Testis (tissue), 3 donors: ENCODE measurements around the gene RFX1. TPM values are rescaled to one million over a fixed set of nuclear protein-coding genes. Genes with fewer than 3 reads are reported as not detected.

Experiments
- DNase-seq: peaks from one replicate; pipeline ENCODE4 v3.0.0-alpha.2; 2019
- H3K27ac ChIP-seq, 2 donors: fragments of 200-600 bp; sonication (generic); one replicate each; pipeline ENCODE4 v1.5.1; 2019
- H3K27me3 ChIP-seq: fragments of 200-600 bp; sonication (generic); one replicate; pipeline ENCODE4 v1.5.1; 2019
- H3K36me3 ChIP-seq: fragments of 200-600 bp; sonication (generic); one replicate; pipeline ENCODE4 v1.5.1; 2017; ENCODE audit warnings: low read depth; ENCODE audit errors: missing control alignments
- H3K4me1 ChIP-seq: fragments of 200-600 bp; sonication (generic); one replicate; pipeline ENCODE4 v1.5.1; 2019
- H3K4me3 ChIP-seq, 2 donors: fragments of 200-600 bp; sonication (generic); one replicate each; pipeline ENCODE4 v1.5.1; 2017 to 2019
- H3K9me3 ChIP-seq: fragments of 200-600 bp; sonication (generic); one replicate; pipeline ENCODE4 v1.5.1; 2017
- POLR2A ChIP-seq: fragments of 450-650 bp; IDR thresholded peaks from one replicate; pipeline ENCODE4 v1.6.1; 2017; ENCODE audit warnings: antibody characterized with exemption, mild to moderate bottlenecking, moderate library complexity
- WGBS, 2 donors: methylation state at CpG; one replicate each; pipeline ENCODE4 v1.1.5; 2018; 5-methylcytosine and 5-hydroxymethylcytosine counted together
- intact Hi-C: fragments of 100-400 bp; cut with DNase I; formaldehyde crosslinking; loops from one replicate; pipeline ENCODE4 v1.15.1; 2023; ENCODE audit warnings: low total_unique reads
- polyA plus RNA-seq: library from polyadenylated mRNA; stranded (reverse); fragments of 350-450 nt; fragmentation: Illumina TruSeq; extraction: RNeasy Lipid Tissue Mini Kit (QIAGEN cat#74804); gene quantifications from one replicate; pipeline ENCODE4 v1.2.3, GENCODE V29; 2014; ENCODE audit warnings: low read depth, low replicate concordance; ENCODE audit not compliant: insufficient read depth
- total RNA-seq, 2 donors: library from RNA; depleted of rRNA; stranded (reverse); fragments of >200 nt; gene quantifications; one replicate each; pipeline ENCODE4 v1.2.3, GENCODE V29; 2016
- TF ChIP-seq, protein P1 (sequence below), 3 experiments: fragments of 450-650 bp in 2 of 3; fragments of 200-600 bp in 1 of 3; sonication (generic) in 1 of 3; IDR thresholded peaks; one replicate each; pipeline ENCODE4 v1.5.1; 2016 to 2019; ENCODE audit warnings: antibody characterized with exemption in 3 of 3, mild to moderate bottlenecking in 2 of 3, moderate library complexity in 1 of 3

Gene RFX1
- total and polyA plus RNA-seq, 3 donors from 2014 or later: 18.3 to 40.9 (median 24.2) TPM

DNA sequence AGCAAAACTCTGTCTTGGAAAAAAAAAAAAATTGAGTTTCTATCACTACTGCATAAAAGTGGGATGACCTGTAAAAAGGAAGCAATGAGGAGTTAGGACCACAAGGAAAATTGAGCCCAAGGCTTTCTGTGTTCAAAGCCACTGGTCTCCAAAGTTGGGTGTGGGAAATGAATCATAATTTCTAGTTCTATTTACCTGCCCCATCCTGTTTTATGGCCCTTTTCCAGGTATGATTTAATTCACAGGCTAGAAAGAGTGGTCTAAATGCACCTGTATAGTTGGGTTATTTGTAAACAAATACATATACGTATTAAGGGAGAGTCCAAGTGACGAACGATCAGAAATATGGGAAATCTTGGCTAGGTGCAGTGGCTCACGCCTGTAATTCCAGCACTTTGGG, 59.7 kb downstream of the RFX1 start:
- intact Hi-C loops: no loop called here
- TF ChIP-seq, protein P1, sequence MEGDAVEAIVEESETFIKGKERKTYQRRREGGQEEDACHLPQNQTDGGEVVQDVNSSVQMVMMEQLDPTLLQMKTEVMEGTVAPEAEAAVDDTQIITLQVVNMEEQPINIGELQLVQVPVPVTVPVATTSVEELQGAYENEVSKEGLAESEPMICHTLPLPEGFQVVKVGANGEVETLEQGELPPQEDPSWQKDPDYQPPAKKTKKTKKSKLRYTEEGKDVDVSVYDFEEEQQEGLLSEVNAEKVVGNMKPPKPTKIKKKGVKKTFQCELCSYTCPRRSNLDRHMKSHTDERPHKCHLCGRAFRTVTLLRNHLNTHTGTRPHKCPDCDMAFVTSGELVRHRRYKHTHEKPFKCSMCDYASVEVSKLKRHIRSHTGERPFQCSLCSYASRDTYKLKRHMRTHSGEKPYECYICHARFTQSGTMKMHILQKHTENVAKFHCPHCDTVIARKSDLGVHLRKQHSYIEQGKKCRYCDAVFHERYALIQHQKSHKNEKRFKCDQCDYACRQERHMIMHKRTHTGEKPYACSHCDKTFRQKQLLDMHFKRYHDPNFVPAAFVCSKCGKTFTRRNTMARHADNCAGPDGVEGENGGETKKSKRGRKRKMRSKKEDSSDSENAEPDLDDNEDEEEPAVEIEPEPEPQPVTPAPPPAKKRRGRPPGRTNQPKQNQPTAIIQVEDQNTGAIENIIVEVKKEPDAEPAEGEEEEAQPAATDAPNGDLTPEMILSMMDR (IDR thresholded peaks at IDR 0.05): no peak
- TF ChIP-seq POLR2A: no peak
- H3K4me3 ChIP-seq: no peak overlapping the region
- no peak for DNase-seq
- WGBS, 2 donors: 89 to 94% methylated on average over 4 of the region's 4 CpGs
- H3K27ac ChIP-seq: no peak overlapping the region
- no peaks in the 10 kb centered on the region for H3K36me3 ChIP-seq
- H3K27me3 ChIP-seq: no peaks in the 10 kb centered on the region
- H3K9me3 ChIP-seq: no peaks in the 10 kb centered on the region
- H3K4me1 ChIP-seq: no peaks in the 10 kb centered on the region

DNA sequence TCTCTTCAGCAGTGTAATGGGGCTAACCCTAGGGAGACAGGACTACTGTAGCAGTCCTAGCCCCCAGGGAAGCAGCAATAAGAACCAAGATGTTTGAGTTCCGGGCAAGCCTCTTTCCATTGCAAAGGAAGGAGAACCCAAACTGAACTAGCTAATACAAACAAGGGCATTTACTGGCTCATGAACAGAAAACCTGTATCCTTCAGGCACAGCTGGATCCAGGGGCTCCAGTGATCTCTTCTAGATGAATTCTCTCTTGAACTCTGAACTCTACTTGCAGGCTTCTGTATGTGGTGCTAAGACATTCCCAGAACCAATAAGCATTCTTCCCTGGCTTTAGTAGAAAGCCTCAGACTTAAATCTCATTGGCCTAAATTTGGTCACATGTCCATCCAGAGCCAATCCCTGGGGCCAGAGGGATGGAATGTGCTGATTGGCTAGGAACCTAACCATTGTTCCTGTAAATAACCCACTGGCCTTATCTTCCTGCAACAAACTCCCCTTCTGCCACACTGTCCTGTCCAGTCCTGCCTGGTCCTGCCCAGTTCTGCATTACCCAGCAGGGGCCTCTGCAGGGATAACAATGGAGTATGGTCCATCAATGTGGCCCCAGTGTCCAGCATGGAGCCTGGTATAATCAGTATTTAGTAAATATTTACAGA, 64.0 kb downstream of the RFX1 start:
- intact Hi-C loops: no loop called here
- Histone ChIP-seq H3K9me3 (no peaks in the 10 kb centered on the region), H3K4me1 (peaks cover 4% of the 10 kb centered on the region), H3K27ac (no peak overlapping the region), H3K27me3 (no peaks in the 10 kb centered on the region), H3K36me3 (no peaks in the 10 kb centered on the region), H3K4me3 (no peak overlapping the region)
- peak; percentile 36 for DNase-seq
- TF ChIP-seq POLR2A: no peak
- TF ChIP-seq, protein P1 (IDR thresholded peaks at IDR 0.05): no peak
- 84 to 93% methylated on average over 1 of the region's 1 CpG for WGBS, 2 donors

DNA sequence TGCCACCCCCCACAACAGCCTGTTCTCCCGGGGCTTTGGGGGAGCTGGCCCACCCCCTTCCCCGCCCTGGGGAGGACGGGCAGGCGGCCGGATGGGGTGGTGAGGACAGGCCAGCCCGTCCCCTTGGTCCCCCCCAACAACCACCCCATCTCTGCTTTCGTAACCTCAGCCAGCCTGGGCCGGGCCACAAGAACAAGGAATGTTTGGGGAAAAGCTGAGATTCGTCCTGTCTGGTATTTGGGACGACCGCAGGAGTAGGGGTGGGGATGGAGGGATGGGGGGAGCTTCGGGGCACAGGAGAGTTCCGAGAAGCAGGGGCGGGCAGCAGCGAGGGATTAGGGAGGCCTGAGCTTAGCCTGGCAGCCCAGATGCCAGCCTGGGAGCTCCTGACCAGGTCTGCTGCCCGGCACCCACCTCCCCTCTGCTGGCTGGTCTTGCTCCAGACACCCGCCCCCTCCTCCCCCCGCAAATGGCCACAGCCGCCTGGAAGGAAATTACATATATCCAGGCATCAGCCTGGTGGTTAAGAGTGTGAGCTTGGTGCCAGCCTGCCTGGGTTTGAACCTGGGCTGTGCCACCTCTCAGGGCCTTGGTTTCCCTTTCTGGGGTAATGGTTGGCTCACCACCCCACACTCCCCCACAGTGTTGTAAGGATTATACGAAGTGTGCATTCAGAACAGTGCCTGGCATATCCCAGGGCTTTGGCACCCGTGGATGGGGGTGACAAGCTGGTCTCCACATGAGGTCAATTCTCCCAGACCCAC, 67.6 kb downstream of the RFX1 start, which contains the start of gene PODNL1:
Gene PODNL1 (minus strand): TSS at position 117 of the 764 bp plus-strand sequence. CDS start 236 bp downstream, outside the sequence.
- Histone ChIP-seq H3K9me3 (no peaks in the 10 kb centered on the region), H3K4me3 (peak within 1 kb of the TSS; percentile 41 to 51), H3K36me3 (no peaks in the 10 kb centered on the region), H3K27ac (peak within 1 kb of the TSS; percentile 72 to 79), H3K4me1 (peaks cover 4% of the 10 kb centered on the region), H3K27me3 (no peaks in the 10 kb centered on the region)
- TF ChIP-seq POLR2A: no peak
- TF ChIP-seq, protein P1 (IDR thresholded peaks at IDR 0.05): no peak
- intact Hi-C loops: no loop called here
- DNase-seq: no peak
- WGBS, 2 donors: 20 to 44% methylated on average over 1 to 21 of the region's 21 CpGs

DNA sequence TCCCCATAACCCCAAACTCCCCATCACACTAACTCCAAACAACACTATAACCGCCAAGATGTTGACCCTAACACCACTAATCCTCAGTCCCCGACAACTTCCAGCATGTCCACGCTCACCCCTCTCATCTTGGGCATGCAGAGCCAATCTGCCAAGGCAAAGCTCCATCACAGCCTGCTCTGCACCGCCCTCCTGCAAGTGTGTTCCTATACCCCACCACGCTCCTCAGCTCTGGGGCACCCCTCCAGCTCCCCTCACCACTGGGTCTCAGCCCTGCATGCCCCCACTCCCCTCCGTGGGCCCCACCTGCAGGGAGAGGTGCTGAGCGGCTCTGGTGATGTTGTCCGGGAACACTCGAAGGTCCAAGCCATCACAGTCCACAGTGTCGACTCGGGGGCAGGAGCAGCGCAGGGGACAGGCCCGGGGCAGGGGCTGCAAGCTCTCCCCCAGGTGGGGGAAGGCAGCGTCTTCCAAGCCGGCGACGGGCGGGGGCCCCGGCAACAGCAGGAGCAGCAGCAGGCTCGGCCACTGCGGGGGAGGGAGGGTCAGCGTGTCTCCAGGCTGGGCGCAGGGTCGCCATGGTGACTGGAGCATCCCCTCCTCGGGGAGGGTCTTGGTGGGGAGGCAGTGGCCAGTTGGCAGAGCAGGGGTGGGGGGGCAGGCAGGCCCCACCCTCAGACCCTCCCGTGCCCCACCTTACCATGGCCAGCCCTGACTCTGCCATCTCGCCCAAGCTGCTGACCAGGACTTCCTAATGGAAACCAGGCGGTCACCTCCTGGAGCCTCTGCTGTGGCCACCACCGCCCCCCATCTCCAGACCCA, 68.4 kb downstream of the RFX1 start:
- H3K27me3 ChIP-seq: no peaks in the 10 kb centered on the region
- intact Hi-C loops: no loop called here
- no peak for DNase-seq

More for the DNA sequence above, 68.4 kb downstream of the RFX1 start:
- WGBS, 2 donors: 19 to 32% methylated on average over 15 to 27 of the region's 29 CpGs
- TF ChIP-seq, protein P1 (IDR thresholded peaks at IDR 0.05): no peak
- no peak for TF ChIP-seq POLR2A
- Histone ChIP-seq H3K27ac (peak overlapping the region; percentile 72 to 79), H3K9me3 (no peaks in the 10 kb centered on the region), H3K4me3 (peak overlapping the region; percentile 41 to 51), H3K4me1 (peaks cover 4% of the 10 kb centered on the region), H3K36me3 (no peaks in the 10 kb centered on the region)
